GM23338 (cell line): ENCODE measurements around the gene GALNT5. TPM values are rescaled to one million over a fixed set of nuclear protein-coding genes. Genes with fewer than 3 reads are reported as not detected.

Experiments used
- ATAC-seq: fragments of 200-7000 bp; cut with Tn5 transposase; 3 replicates; pipeline ENCODE4 v1.9.1; 2020
- DNase-seq: peaks from one replicate; pipeline ENCODE4 v3.0.0-alpha.2; 2015; ENCODE audit warnings: low spot score
- H2AFZ ChIP-seq: fragments of 200-600 bp; sonication (generic); 2 replicates; pipeline ENCODE4 v1.8.0; 2016; ENCODE audit warnings: antibody characterized with exemption, mild to moderate bottlenecking, moderate library complexity
- H3F3A ChIP-seq: fragments of 200-600 bp; sonication (generic); replicated peaks from 2 replicates; pipeline ENCODE4 v1.8.0; 2017; ENCODE audit warnings: antibody characterized with exemption, mixed run types, low read depth
- H3K27ac ChIP-seq: fragments of 200-600 bp; sonication (generic); 2 replicates; pipeline ENCODE4 v1.6.1; 2016; ENCODE audit warnings: low read depth
- H3K27me3 ChIP-seq: fragments of 200-600 bp; sonication (generic); 2 replicates; pipeline ENCODE4 v1.8.0; 2016; ENCODE audit warnings: mild to moderate bottlenecking, mixed run types, moderate library complexity; ENCODE audit not compliant: insufficient read depth
- H3K36me3 ChIP-seq: fragments of 200-600 bp; sonication (generic); 2 replicates; pipeline ENCODE4 v1.8.0; 2016; ENCODE audit warnings: mild to moderate bottlenecking; ENCODE audit not compliant: insufficient read depth
- H3K4me1 ChIP-seq: fragments of 200-600 bp; sonication (generic); 2 replicates; pipeline ENCODE4 v1.8.0; 2016; ENCODE audit warnings: mild to moderate bottlenecking, moderate library complexity; ENCODE audit not compliant: insufficient read depth
- H3K4me2 ChIP-seq: fragments of 200-600 bp; sonication (generic); 2 replicates; pipeline ENCODE4 v1.7.1; 2017; ENCODE audit warnings: mixed run types
- H3K4me3 ChIP-seq: fragments of 200-600 bp; sonication (generic); 2 replicates; pipeline ENCODE4 v1.6.1; 2016; ENCODE audit warnings: mixed run types
- H3K79me2 ChIP-seq: fragments of 200-600 bp; sonication (generic); replicated peaks from 2 replicates; pipeline ENCODE4 v1.8.0; 2017; ENCODE audit warnings: mild to moderate bottlenecking; ENCODE audit not compliant: insufficient read depth
- H3K9me2 ChIP-seq: fragments of 200-600 bp; sonication (generic); 2 replicates; pipeline ENCODE4 v1.8.0; 2017; ENCODE audit not compliant: insufficient read depth
- H4K20me1 ChIP-seq: fragments of 200-600 bp; sonication (generic); replicated peaks from 2 replicates; pipeline ENCODE4 v1.8.0; 2017; ENCODE audit warnings: mild to moderate bottlenecking; ENCODE audit not compliant: insufficient read depth
- H3K27ac Mint-ChIP-seq: 2 replicates; pipeline ENCODE4 v1.8.0; 2020; ENCODE audit warnings: inconsistent platforms, mild to moderate bottlenecking, moderate library complexity, mixed read lengths
- H3K27me3 Mint-ChIP-seq: 3 replicates; pipeline ENCODE4 v1.8.0; 2022; ENCODE audit warnings: low read depth, mild to moderate bottlenecking, moderate library complexity, mixed read lengths, inconsistent platforms; ENCODE audit not compliant: insufficient read depth, poor library complexity
- H3K36me3 Mint-ChIP-seq: 3 replicates; pipeline ENCODE4 v1.8.0; 2021; ENCODE audit warnings: low read depth, mild to moderate bottlenecking, inconsistent platforms, moderate library complexity, mixed read lengths
- H3K4me1 Mint-ChIP-seq: 3 replicates; pipeline ENCODE4 v1.8.0; 2020; ENCODE audit warnings: mild to moderate bottlenecking, inconsistent platforms, mixed read lengths
- H3K4me3 Mint-ChIP-seq: 3 replicates; pipeline ENCODE4 v1.8.0; 2021; ENCODE audit warnings: moderate library complexity, mild to moderate bottlenecking, inconsistent platforms, mixed read lengths
- H3K9me3 Mint-ChIP-seq: 3 replicates; pipeline ENCODE4 v1.8.0; 2020; ENCODE audit warnings: moderate library complexity, mild to moderate bottlenecking, inconsistent platforms, mixed read lengths
- CREB1 ChIP-seq: fragments of 250-450 bp; sonication (Bioruptor Pico); IDR thresholded peaks from 2 replicates; pipeline ENCODE4 v1.5.0; 2020; ENCODE audit warnings: low read depth, mild to moderate bottlenecking, moderate library complexity
- ETS1 ChIP-seq: IDR thresholded peaks from 2 replicates; pipeline ENCODE4 v1.6.1; 2016; ENCODE audit warnings: antibody characterized with exemption
- EZH2 ChIP-seq: fragments of 200-600 bp; sonication (generic); IDR thresholded peaks from one replicate; pipeline ENCODE4 v1.8.0; 2017; ENCODE audit warnings: antibody characterized with exemption, mild to moderate bottlenecking, low read depth; ENCODE audit not compliant: unreplicated experiment
- EZH2phosphoT487 ChIP-seq: fragments of 200-600 bp; sonication (generic); IDR thresholded peaks from one replicate; pipeline ENCODE4 v1.8.1; 2018; ENCODE audit warnings: antibody characterized with exemption; ENCODE audit not compliant: unreplicated experiment
- JUNB ChIP-seq: IDR thresholded peaks from one replicate; pipeline ENCODE4 v1.6.1; 2016; ENCODE audit warnings: antibody characterized with exemption; ENCODE audit not compliant: unreplicated experiment
- NANOG ChIP-seq: IDR thresholded peaks from 2 replicates; pipeline ENCODE4 v1.6.1; 2016; ENCODE audit warnings: antibody characterized with exemption, borderline replicate concordance
- POLR2AphosphoS5 ChIP-seq: IDR thresholded peaks from 2 replicates; pipeline ENCODE4 v1.6.1; 2016; ENCODE audit warnings: antibody characterized with exemption, low read depth
- STAT1 ChIP-seq: IDR thresholded peaks from one replicate; pipeline ENCODE4 v1.6.1; 2016; ENCODE audit warnings: antibody characterized with exemption; ENCODE audit not compliant: unreplicated experiment
- ZNF114 ChIP-seq: fragments of 250-450 bp; sonication (Bioruptor Pico); IDR thresholded peaks from 2 replicates; pipeline ENCODE4 v1.5.0; 2020; ENCODE audit warnings: mild to moderate bottlenecking, moderate library complexity
- ZNF331 ChIP-seq: fragments of 250-450 bp; sonication (Bioruptor Pico); IDR thresholded peaks from 2 replicates; pipeline ENCODE4 v1.5.0; 2020; ENCODE audit warnings: low read depth, mild to moderate bottlenecking, moderate library complexity
- polyA plus RNA-seq: library from polyadenylated mRNA; unstranded; fragments of >200 nt; fragmentation: Nextera tagmentation; extraction: Ambion mirVana; gene quantifications from 2 replicates; pipeline ENCODE4 v1.2.1, GENCODE V29; 2016
- total RNA-seq: library from RNA; depleted of rRNA; stranded (reverse); fragments of >200 nt; shearing (Covaris generic); gene quantifications from 2 replicates; pipeline ENCODE4 v1.2.3, GENCODE V29; 2014
- TF ChIP-seq, protein P1 (sequence below): fragments of 250-450 bp; sonication (Bioruptor Pico); IDR thresholded peaks from 2 replicates; pipeline ENCODE4 v1.5.0; 2020; ENCODE audit warnings: mild to moderate bottlenecking, moderate library complexity
- TF ChIP-seq, protein P2 (sequence below): IDR thresholded peaks from one replicate; pipeline ENCODE4 v1.6.1; 2018; ENCODE audit warnings: antibody characterized with exemption; ENCODE audit not compliant: unreplicated experiment
- TF ChIP-seq, protein P3 (sequence below), 2 experiments: fragments of 200-600 bp in 1 of 2; sonication (generic) in 1 of 2; conservative IDR thresholded peaks; 2 replicates each; pipeline versions ENCODE4 v1.5.1 to v1.6.1; 2016 to 2017; ENCODE audit warnings: antibody characterized with exemption in 2 of 2, low read depth in 2 of 2, mild to moderate bottlenecking in 2 of 2, moderate library complexity in 1 of 2

Gene GALNT5
- total and polyA plus RNA-seq, 2 experiments from 2014 or later, result 0.05 to 0.14 TPM

DNA sequence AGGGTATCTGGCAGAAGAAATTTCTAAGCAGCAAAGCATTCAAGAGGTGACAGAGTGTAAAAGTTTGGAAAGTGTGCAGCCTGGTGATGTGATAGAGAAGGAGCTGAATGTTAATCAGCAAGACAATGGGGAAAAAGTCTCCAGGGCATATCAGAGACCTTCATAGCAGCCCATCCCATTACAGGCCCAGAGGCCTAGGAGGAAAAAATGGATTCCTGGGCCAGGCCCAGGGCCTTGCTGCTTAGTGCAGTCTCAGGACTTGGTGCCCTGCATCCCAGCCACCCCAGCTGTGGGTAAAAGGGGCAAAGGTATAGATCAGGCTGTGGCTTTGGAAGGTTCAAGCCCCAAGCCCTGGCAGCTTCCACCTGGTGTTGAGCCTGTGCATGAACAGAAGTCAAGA, 104.0 kb downstream of the GALNT5 start:
- Mint-ChIP-seq H3K27ac (no peak overlapping the region), H3K27me3 (peaks cover 5% of the 10 kb centered on the region), H3K9me3 (peaks cover 28% of the 10 kb centered on the region), H3K4me1 (no peaks in the 10 kb centered on the region), H3K4me3 (no peak overlapping the region), H3K36me3 (peaks cover 19% of the 10 kb centered on the region)
- Histone ChIP-seq H3K4me2 (no peak overlapping the region), H3K4me1 (no peaks in the 10 kb centered on the region), H3K4me3 (no peak overlapping the region), H3K79me2 (no peaks in the 10 kb centered on the region), H4K20me1 (no peaks in the 10 kb centered on the region), H3K9me2 (0 out of 2 replicates have a peak, but pooled peaks cover 2% of the 10 kb centered on the region), H3F3A (no peaks in the 10 kb centered on the region), H3K36me3 (no peaks in the 10 kb centered on the region), H2AFZ (no peak overlapping the region), H3K27me3 (no peaks in the 10 kb centered on the region), H3K27ac (no peak overlapping the region)
- DNase-seq (no peak), ATAC-seq (no peak)
- TF ChIP-seq ZNF331, result no peak
- no peak for TF ChIP-seq JUNB
- no peak for TF ChIP-seq POLR2AphosphoS5
- TF ChIP-seq, protein P1, sequence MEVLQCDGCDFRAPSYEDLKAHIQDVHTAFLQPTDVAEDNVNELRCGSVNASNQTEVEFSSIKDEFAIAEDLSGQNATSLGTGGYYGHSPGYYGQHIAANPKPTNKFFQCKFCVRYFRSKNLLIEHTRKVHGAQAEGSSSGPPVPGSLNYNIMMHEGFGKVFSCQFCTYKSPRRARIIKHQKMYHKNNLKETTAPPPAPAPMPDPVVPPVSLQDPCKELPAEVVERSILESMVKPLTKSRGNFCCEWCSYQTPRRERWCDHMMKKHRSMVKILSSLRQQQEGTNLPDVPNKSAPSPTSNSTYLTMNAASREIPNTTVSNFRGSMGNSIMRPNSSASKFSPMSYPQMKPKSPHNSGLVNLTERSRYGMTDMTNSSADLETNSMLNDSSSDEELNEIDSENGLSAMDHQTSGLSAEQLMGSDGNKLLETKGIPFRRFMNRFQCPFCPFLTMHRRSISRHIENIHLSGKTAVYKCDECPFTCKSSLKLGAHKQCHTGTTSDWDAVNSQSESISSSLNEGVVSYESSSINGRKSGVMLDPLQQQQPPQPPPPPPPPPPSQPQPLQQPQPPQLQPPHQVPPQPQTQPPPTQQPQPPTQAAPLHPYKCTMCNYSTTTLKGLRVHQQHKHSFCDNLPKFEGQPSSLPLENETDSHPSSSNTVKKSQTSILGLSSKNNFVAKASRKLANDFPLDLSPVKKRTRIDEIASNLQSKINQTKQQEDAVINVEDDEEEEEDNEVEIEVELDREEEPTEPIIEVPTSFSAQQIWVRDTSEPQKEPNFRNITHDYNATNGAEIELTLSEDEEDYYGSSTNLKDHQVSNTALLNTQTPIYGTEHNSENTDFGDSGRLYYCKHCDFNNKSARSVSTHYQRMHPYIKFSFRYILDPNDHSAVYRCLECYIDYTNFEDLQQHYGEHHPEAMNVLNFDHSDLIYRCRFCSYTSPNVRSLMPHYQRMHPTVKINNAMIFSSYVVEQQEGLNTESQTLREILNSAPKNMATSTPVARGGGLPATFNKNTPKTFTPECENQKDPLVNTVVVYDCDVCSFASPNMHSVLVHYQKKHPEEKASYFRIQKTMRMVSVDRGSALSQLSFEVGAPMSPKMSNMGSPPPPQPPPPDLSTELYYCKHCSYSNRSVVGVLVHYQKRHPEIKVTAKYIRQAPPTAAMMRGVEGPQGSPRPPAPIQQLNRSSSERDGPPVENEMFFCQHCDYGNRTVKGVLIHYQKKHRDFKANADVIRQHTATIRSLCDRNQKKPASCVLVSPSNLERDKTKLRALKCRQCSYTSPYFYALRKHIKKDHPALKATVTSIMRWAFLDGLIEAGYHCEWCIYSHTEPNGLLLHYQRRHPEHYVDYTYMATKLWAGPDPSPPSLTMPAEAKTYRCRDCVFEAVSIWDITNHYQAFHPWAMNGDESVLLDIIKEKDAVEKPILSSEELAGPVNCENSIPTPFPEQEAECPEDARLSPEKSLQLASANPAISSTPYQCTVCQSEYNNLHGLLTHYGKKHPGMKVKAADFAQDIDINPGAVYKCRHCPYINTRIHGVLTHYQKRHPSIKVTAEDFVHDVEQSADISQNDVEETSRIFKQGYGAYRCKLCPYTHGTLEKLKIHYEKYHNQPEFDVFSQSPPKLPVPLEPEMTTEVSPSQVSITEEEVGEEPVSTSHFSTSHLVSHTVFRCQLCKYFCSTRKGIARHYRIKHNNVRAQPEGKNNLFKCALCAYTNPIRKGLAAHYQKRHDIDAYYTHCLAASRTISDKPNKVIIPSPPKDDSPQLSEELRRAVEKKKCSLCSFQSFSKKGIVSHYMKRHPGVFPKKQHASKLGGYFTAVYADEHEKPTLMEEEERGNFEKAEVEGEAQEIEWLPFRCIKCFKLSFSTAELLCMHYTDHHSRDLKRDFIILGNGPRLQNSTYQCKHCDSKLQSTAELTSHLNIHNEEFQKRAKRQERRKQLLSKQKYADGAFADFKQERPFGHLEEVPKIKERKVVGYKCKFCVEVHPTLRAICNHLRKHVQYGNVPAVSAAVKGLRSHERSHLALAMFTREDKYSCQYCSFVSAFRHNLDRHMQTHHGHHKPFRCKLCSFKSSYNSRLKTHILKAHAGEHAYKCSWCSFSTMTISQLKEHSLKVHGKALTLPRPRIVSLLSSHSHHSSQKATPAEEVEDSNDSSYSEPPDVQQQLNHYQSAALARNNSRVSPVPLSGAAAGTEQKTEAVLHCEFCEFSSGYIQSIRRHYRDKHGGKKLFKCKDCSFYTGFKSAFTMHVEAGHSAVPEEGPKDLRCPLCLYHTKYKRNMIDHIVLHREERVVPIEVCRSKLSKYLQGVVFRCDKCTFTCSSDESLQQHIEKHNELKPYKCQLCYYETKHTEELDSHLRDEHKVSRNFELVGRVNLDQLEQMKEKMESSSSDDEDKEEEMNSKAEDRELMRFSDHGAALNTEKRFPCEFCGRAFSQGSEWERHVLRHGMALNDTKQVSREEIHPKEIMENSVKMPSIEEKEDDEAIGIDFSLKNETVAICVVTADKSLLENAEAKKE (CRISPR knock-in tag), result no peak
- no peak for TF ChIP-seq ETS1
- TF ChIP-seq, protein P2, sequence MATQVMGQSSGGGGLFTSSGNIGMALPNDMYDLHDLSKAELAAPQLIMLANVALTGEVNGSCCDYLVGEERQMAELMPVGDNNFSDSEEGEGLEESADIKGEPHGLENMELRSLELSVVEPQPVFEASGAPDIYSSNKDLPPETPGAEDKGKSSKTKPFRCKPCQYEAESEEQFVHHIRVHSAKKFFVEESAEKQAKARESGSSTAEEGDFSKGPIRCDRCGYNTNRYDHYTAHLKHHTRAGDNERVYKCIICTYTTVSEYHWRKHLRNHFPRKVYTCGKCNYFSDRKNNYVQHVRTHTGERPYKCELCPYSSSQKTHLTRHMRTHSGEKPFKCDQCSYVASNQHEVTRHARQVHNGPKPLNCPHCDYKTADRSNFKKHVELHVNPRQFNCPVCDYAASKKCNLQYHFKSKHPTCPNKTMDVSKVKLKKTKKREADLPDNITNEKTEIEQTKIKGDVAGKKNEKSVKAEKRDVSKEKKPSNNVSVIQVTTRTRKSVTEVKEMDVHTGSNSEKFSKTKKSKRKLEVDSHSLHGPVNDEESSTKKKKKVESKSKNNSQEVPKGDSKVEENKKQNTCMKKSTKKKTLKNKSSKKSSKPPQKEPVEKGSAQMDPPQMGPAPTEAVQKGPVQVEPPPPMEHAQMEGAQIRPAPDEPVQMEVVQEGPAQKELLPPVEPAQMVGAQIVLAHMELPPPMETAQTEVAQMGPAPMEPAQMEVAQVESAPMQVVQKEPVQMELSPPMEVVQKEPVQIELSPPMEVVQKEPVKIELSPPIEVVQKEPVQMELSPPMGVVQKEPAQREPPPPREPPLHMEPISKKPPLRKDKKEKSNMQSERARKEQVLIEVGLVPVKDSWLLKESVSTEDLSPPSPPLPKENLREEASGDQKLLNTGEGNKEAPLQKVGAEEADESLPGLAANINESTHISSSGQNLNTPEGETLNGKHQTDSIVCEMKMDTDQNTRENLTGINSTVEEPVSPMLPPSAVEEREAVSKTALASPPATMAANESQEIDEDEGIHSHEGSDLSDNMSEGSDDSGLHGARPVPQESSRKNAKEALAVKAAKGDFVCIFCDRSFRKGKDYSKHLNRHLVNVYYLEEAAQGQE, result no peak
- TF ChIP-seq EZH2phosphoT487, result no peak
- TF ChIP-seq CREB1 (CRISPR knock-in tag), result no peak
- TF ChIP-seq, protein P3, sequence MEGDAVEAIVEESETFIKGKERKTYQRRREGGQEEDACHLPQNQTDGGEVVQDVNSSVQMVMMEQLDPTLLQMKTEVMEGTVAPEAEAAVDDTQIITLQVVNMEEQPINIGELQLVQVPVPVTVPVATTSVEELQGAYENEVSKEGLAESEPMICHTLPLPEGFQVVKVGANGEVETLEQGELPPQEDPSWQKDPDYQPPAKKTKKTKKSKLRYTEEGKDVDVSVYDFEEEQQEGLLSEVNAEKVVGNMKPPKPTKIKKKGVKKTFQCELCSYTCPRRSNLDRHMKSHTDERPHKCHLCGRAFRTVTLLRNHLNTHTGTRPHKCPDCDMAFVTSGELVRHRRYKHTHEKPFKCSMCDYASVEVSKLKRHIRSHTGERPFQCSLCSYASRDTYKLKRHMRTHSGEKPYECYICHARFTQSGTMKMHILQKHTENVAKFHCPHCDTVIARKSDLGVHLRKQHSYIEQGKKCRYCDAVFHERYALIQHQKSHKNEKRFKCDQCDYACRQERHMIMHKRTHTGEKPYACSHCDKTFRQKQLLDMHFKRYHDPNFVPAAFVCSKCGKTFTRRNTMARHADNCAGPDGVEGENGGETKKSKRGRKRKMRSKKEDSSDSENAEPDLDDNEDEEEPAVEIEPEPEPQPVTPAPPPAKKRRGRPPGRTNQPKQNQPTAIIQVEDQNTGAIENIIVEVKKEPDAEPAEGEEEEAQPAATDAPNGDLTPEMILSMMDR (conservative IDR thresholded peaks at IDR 0.05; ENCODE audit: low read depth in 2 of 2), result no peak
- TF ChIP-seq STAT1, result no peak
- TF ChIP-seq ZNF114, result no peak
- no peak for TF ChIP-seq NANOG
- TF ChIP-seq EZH2, result no peak
